Ovary (tissue), 3 donors: ENCODE data around the gene CTSL.

Experiments used
- CTCF ChIP-seq, 3 donors: fragments of 450-650 bp in 2 of 3; fragments of 200-600 bp in 1 of 3; IDR thresholded peaks; one replicate each; pipeline versions ENCODE4 v1.5.1 to v1.8.0; 2016 to 2022; ENCODE audit warnings: antibody characterized with exemption in 3 of 3, mild to moderate bottlenecking in 1 of 3
- EP300 ChIP-seq: sonication (generic); formaldehyde crosslinking; IDR thresholded peaks from one replicate; pipeline ENCODE4 v1.6.1; 2017; ENCODE audit warnings: antibody characterized with exemption
- POLR2A ChIP-seq: fragments of 450-650 bp; IDR thresholded peaks from one replicate; pipeline ENCODE4 v1.6.1; 2017; ENCODE audit warnings: antibody characterized with exemption, mild to moderate bottlenecking, moderate library complexity
- donor health status: DM: no; HTN: no; CAD: no.

DNA sequence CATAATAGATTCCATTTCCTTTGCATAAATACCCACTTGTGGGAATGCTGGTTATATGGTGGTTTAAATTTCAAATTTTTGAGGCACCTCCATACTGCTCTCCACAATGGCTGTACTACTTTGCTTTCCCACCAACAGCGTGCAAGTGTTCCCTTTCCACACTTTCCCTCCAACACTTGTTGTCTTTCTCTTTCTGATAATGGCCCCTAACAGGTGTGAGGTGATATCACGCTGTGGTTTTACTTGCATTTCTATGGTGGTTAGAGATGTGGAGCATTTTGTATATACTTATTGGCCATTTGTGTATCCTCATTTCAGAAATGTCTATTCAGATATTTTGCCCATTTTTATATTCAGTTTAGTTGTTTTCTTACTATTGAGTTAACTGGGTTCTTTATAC is 34.6 kb downstream of the CTSL start:
- no peak for TF ChIP-seq CTCF (IDR thresholded peaks at IDR 0.05)
- no peak for TF ChIP-seq POLR2A
- no peak for TF ChIP-seq EP300
